T-helper 1 cell treated with Interleukin-12 subunit alpha and Interleukin-12 subunit beta and Interleukin-4 antibody, amounts not matched to agents 30 ng/mL and 1 ng/mL, for 36 hours (primary cell): ENCODE results near the gene TRAF3. TPM values are rescaled to one million over a fixed set of nuclear protein-coding genes. Genes with fewer than 3 reads are reported as not detected.

Source experiments
- intact Hi-C: fragments of 100-400 bp; cut with micrococcal nuclease; formaldehyde crosslinking; loops from one replicate; pipeline ENCODE4 v1.15.1; 2024
- total RNA-seq: library from RNA; stranded (reverse); gene quantifications from 2 replicates; pipeline ENCODE4 v1.2.3, GENCODE V29; 2022

The TRAF3 gene
- total RNA-seq, 1 donor from 2014 or later: 92.9 TPM

DNA sequence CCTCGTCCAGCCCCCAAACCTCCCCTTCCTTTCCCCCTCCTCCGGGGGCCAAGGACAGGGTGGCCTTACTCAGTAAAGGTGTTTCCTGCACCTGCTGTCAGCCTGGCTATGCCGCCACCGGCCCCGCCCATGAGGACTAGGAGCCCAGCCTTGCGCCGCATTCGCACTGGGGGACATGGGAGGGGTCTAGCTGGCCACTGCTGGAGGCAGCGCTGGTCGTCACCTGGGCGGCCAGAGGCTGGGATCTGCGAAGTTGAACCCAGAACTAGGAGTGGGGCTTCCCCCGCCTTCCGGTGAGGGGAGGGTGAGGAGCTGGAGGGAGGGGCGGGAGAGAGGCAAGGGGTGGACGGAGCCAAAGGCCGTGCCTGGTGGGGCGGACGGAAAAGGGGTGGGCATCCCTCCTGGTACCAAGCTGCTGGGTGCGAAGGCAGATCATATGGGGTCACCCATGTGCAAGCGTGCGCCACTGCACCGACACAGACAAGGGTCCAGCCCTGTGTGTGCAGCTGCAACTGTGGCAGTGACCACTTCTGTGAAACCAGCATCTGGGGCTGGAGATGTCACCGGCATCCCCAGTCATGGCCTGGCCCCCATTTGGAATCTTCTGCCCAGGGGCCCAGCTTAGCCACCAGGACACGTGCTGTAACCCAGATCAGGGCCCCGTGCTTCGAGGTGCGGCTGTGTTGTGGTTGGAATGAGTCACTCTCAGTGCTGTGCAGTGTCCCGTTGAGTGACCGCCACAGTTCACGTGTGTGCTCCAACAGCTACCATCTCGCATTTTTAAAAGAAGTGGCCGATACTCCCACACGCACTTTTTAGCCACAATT lies 153.7 kb downstream of the TRAF3 start:
- intact Hi-C loops: no loop called here

DNA sequence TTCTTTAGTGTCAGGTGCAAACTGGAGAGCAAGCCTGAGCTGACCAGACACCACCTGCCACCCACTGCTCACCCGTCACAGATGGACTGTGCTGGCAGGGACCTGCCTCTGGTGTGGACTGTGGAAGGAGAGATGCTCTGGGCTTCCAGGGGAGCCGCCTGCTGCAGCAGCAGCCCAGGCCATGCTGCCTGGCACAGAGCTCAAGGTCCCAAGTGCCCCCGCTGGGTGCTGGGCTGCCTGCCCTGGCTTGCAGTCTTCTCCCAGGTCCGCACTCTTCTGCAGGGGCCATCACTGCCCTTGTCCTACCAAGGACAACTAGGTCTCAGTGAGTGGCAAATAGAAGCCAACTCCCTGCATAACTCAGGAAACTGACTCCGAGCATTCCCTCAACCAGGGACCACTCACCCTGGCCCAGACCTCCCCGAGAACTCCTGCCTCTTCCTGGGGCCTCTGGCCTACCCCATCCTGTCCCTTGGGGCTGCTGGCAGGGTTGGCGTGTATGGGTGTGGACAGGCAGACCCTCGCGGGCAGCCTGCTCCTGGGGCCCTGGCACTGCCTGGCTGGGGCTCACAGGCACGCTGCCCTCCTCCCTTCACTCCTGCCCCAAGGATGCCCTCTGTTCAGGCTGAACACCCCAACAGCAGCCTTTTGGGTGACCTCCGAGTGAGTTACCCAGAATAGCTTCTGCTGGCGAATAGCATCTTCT lies 154.5 kb downstream of the TRAF3 start:
- intact Hi-C loops: no loop called here

DNA sequence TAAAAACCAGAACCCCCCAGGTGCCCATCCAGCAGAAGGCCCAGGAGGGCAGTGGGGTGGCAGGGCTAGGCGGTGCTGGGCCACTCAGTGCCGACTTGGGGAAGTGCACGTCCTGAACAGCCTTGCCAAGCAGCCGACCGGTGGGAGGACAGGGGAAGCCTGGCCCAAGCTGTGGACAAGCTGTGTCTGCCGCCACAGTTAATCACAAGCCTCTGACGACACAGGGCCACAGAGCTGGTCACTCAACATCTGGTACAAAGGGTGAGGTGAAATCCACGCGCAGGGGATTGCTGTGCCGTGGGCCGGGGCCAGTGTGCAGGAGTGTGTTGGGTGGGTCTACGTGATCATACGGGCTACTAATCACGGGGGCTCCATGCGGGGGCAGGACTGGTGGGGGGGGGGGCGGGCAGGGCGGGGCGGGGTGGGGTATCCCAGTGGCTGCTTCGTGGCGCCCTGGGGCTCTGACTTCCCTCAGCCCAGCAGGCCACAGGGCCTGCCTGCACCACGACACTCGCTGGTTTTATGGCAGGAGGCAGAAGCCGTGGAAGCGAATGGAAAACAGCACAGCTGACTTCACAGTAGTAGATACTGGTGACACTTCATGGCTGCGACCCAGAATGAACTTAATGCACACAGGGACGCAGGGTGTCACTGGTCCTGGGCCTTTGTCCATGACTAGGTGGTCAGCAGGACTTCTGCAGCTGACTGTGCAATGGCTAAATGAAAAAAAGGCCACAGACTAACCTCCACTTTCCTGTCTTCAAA lies 155.4 kb downstream of the TRAF3 start:
- intact Hi-C loops: no loop called here

DNA sequence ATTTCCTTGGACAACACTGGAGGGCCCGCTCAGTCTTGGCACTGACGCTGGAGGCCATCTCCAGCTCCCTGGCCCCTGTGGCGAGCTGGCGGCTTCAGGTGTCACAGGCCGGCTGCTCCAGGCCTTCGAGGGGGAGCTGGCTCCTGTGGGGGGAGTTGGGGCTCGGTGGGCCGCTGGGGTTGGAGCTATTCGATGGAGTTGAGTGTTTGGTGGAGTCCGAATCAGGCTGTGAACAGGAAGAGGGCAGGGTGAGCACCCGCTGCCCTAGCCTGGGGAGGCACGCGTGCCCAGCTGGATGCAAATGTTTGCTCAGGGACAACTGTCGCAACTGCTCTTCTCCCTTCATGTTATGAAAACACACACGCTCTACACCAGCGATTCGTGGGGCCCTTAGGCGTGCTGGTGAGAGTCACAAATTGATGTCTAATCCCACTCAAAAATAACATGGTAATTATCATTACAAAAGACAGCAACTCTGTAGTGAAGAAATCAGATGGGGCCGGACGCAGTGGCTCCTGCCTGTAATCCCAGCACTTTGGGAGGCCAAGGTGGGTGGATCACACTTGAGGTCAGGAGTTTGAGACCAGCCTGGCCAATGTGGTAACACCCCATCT lies 156.5 kb downstream of the TRAF3 start:
- intact Hi-C loops: no loop called here

DNA sequence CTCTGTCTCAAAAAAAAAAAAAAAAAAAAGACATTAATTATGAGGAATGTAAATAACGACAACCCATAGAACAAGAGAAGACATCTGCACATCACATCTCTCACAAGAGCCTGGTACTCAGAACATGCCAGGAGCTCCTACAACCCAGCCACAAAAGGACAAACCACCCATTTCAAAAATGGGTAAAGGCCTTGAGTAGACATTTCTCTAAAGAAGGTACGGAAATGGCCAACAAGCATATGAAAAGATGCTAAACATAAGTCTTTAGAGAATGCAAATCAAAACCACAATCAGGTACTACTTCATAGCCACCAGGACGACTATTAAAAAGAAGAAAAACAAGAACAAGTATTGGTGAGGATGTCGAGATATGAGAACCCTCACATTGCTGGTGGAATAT lies 158.5 kb downstream of the TRAF3 start:
- intact Hi-C loops: no loop called here

DNA sequence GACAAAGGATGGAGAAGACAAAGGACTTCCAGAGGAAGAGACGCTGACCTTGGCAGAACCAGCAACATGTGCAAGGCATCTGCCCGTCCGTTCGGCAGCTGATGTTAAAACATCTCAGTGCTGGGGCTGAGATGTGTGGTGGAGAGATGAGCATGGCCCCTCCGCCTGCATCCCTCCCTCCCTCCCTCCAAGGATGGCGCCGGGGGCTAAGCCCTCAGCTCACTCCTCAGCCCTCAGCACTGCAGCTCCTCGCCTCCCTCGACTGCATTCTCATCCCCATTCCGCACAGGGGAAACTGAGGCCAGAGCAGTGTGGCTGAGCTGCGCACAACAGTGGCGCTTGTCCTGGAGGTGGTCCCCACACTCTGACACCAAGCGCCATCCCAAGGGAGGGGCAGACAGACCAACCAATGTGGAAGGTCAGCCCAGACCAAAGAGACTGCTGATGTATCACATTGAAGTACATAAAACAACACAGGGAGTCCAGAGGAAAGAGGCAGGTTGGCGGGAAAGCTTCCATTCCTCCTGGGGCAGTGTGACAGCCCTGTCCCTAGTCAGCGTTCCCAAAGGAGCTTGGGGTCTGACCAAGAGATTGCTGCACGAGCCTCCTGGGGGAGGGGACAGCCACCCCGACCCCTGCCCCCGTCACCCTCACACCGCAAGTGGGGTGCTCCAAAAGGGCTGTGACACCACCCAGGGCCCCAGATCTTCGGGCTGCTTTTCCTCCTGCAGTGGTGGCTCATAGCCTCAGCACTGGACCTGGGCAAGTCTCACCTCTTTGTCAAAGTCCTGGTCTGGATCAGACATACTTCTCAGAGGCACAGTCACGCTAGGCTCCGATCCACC lies 160.3 kb downstream of the TRAF3 start:
- intact Hi-C loops: no loop called here

DNA sequence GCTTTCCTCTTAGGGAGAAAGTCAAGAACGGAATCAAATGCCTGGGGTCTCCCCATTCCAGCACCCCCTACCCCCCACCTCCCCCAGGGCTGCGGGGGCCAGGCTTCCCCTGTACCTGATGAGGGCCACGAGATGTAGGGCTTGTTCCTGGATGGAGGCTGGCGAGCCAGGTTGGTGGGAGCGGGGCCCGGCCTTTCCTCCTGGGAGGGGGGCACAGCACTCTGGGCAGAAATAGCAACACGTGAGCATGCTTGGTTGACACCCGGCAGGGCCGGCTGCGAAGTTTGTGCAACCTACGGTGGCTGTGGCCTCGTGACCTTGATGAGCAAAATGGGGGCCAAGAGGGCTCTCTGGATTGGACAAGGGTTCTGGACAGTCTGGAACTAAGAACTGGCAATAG lies 160.9 kb downstream of the TRAF3 start:
- intact Hi-C loops: no loop called here

DNA sequence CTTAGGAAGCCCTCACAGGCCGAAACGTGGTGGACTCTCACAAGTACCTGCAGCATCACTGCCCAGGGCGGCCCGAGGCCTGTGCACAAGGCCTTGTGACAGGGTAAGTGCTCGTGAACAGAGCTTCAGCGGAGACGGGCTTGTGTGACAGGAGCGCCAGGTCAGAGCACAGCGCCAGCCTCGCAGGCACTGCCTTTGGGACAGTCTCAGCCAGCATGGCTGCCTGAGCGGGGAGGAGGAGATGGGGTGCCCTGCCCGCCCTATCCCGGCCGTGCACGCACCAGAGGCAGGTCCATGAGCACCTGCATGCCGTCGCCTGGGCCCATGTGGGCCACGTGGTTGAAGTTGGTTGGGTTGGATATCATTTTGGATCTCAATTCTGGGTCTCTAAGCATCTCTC lies 162.1 kb downstream of the TRAF3 start:
- intact Hi-C loops: no loop called here

DNA sequence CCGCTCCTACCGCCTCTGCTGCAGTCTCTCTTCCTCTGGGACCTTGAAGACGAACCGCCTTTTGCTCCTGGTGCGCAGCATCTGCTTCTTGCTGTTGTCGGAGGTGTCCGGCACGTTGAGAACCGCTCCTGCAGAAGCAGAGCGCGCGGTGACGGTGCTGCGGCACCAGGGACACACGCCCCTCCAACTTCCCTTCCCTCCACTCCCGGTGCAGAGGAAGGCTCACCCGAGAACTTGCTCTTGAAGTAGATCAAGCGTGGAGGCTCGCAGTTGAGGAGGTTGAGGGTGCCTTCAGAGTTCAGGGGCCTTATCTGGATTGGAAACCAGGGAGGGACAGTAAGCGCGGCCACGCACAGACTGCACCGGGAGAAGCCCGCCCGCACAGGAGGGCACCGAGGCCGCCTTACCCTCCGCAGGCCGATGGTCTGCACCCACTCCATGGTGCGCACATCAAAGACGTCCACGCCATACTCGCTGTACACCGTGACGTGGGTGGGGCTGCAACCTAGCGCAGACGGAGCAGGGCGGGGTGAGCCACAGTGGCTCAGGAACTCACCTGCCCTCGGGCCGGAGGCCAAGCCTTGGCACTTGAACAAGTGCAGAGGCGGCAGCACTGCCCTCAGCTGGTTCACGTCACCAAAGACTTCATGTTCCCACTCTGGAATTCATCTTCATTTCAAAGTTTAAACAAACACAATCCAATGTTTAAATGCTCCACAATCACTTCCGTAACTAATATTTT lies 162.7 kb downstream of the TRAF3 start:
- intact Hi-C loops: loop anchor here (10.0 kb wide), 1 partner anchor 1815 kb away; the partner anchor contains the start of gene SIVA1

DNA sequence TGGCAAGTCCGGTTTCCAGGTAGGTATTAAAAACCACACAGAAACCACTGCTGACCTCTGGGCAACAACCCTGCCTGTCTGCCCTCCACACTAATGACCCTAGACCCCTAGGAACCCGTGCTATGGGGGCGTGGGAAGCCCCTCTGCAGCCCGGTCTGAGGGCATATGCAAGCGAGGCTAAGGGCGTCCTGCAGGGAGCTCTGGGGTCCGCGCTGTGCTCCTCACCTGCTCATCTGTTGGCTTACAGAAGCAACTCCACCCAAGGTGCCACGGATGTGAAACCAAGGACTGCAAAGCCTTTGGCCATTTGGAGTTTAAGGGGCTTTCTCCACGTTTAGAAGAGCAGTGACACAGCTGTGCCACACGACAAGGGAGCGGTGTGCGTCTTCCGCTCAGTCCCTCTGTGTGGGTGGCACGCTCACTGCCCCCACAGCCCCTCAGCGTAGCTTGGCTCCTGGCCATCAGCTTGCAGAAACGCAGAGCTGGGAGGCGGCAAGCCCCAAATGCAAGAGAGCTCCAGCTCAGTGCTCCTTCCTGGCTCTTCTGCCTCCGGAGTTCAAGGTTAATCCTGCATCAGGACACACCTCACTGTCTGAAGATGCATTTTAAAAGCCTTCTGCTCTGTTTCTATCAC lies 163.6 kb downstream of the TRAF3 start:
- intact Hi-C loops: loop anchor here (10.0 kb wide), 1 partner anchor 1814 kb away; the partner anchor contains the start of gene SIVA1

DNA sequence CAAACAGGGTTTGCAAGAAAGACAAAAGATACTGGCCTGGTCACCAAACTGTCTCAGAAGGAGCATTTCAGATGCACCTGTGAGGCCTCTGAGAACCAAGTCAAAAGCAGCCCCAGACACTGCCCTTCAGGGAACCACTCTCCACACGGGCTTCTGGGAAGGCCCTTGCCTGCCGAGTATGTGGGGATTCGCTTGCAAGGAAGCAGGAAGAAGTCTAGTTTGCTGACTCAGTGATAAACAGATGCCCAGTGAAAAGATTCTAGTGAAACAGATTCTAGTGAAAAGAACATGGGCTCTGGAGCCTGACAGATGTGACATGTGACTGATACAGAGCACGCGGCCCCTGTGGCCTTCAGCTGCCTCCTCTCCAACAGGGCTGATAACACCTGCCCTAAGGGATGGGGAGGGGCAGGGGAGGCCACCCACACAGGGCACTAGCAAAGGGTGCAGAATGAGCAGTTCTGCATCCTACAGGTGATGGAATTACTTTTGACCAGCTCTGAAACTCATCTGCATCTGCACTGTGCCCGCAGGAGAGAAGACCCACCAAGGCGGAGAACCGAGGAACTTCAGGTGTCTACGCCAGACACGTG lies 164.3 kb downstream of the TRAF3 start:
- intact Hi-C loops: loop anchor here (10.0 kb wide), 1 partner anchor 1813 kb away; the partner anchor contains the start of gene SIVA1

DNA sequence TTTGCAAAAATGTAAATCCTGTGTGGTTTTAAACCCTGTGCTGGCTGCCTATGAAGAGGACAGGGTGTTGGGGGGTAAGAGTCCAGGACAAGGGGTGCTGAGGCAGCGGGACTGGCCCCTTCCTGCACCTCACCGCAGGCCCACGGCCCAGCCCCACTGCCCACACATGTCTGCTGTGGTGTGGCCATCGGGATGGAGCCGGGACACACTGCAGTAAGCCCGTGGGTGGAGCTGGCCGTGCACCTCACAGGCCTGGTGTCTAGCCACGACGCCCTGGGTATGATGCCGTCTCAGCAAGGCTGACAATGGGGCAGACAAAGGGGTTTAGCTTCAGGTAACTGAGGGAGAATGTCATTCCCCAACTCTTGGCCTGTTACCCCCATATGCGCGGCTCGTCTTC lies 164.8 kb downstream of the TRAF3 start:
- intact Hi-C loops: loop anchor here (10.0 kb wide), 1 partner anchor 1813 kb away; the partner anchor contains the start of gene SIVA1

DNA sequence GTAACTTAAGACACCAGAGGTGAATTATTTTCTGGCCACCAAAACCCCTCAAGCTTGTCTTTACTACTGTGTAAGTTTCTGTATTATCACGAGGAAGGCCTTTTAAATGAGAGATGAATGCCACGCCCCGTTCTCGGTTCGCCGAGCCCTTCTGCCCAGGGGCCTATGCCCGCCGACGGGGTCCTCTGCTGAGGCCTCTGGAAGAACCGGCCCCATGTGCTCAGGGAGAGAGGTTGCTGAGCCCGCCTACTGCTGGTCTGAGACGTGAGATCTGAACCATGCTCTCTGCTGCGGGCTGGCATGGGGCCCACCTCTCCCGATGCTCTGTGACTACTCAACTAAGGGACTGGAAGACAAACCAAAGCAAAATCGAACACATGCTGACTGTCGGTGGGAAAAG lies 166.2 kb downstream of the TRAF3 start:
- intact Hi-C loops: loop anchor here (10.0 kb wide), 1 partner anchor 1811 kb away; the partner anchor contains the start of gene SIVA1

DNA sequence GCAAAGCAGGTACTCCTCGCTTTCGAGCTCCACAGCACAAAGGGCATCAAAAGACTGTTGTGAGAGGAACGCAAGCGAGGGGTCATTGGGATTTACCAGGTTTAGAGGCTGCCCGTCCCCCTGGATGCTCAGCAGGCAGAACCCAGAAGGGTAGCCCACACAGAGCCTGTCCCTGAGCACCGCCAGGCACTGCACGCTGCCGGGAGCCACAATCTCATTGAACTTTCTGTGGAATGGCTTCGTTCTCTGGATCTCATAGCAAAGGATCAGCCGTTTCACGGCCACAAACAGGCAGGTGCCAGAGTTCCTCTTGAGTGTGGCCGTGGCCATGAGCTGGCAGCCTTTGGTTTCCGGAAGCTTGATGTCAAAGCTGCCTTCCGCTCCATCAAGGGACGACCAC lies 166.7 kb downstream of the TRAF3 start:
- intact Hi-C loops: loop anchor here (10.0 kb wide), 1 partner anchor 1811 kb away; the partner anchor contains the start of gene SIVA1

DNA sequence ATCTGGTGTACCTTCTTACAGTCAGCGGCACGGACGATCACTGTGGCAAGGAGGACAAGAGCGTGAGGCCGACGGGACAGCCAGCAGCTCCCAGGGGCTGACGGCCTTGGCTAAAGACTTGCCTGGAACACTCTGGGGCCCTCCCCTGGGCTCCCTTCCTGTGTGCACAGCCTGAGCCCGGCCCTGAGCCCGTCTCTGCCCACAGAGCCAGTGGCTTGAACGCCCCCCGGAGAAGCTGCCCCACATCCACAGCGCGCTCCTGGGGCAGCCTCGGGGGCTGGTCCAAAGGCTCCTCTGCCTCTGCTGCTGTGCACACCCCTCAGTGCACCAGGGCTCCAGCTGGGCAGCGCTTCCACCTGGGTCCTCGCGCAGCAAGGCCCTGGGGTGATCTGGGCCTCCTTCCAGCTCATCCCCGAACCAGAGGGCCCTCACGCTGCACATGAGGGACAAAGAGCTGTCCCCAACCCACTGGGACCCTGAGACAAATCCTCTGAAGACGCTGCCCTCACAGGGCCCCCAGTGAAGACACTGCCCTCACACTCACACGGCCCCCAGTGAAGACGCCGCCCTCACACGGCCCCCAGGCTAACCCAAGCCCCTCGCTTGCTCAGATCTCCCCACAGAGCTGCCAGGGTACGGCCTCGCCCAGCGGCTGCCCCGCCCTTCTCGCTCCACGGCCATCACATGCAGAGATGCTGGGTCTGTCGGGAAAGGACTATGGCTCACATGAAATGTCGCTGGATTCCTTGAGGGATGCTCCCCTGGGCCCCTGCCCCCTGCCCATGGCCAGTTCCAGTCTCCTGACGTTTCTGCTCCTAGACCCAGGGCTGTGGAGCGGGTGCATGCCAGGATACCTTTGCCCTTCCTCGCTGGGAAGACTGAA lies 167.4 kb downstream of the TRAF3 start:
- intact Hi-C loops: loop anchor here (10.0 kb wide), 1 partner anchor 1810 kb away; the partner anchor contains the start of gene SIVA1

DNA sequence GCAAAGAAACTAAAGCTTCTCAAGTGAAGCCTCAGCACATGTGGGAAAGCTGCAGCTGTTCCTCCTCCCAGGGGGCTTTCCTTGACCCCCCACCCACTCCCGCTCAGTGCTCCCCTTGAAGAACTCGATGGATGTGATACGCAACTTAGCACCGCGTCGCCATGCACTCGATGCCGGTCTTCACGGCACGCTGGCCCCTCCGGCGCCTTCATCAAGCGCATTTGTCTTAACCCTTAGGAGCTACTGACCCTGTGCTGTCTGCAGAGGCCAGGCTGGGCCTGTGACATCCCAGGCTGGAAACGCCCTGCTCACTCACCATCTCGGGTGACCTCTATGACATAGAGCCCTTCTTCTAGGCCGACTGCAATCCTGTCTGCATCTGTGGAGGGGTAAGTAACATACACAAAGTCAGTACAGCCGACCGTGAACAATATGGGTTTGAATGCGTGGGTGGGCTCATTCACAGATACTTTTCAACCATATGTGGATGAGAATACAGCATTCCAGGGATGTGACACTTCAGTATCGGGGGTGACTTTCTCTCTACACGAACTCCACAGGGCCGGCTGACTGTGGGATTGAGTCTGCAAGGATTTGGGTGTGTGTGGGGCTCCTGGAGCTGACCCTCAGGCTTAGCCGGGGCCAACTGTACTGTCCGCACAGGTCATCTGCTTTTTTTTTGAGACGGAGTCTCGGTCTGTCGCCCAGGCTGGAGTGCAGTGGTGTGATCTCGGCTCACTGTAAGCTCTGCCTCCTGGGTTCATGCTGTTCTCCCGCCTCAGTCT lies 168.3 kb downstream of the TRAF3 start:
- intact Hi-C loops: loop anchor here (10.0 kb wide), 1 partner anchor 1809 kb away; the partner anchor contains the start of gene SIVA1
